GM12891 (cell line): Measurements from ENCODE around the gene TUBGCP2.

Experiments
- POLR2A ChIP-seq: IDR thresholded peaks from 2 replicates; pipeline ENCODE4 v1.6.1; 2011; ENCODE audit warnings: low read depth, low read length, control low read depth
- POLR2AphosphoS5 ChIP-seq: IDR thresholded peaks from 2 replicates; pipeline ENCODE4 v1.6.1; 2011; ENCODE audit warnings: low read depth, low read length, control low read depth
- SPI1 ChIP-seq: IDR thresholded peaks from 2 replicates; pipeline ENCODE4 v1.6.1; 2011; ENCODE audit warnings: low read depth, low read length, control low read depth

DNA sequence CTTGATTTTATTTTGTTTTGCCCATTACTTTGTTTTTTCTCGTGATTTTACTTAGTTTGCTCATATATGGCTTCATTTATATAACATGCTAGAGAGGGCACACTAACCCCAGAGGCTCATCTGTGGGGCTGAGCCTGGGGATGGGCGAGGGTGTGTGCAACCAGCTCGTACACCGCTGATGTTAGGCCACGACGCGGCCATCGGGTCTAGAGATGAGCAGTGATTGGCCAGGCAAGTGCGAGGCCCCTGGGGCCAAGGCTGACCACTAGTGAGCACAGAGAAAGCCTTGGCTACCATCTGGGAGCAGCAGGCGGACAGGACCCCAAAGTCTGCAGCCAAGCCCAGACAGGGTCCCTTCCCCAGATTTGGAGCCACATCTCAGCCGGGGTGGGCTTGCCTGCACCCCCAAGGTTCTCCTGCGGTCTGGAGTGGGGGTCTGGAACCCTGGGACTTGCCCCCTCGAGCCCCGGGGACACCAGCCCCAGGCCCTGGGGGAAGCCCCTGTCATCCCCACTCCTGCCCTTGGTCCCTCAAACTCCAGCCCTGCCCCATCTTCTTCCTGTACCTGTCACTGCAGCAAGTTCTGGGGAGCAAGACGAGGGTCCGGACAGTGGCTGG, 45.4 kb upstream of the TUBGCP2 start:
- TF ChIP-seq POLR2A: no peak
- no peak for TF ChIP-seq POLR2AphosphoS5
- no peak for TF ChIP-seq SPI1
